HEK293 (cell line): Measurements from ENCODE around the gene DNAH3.

ENCODE experiments used
- CTCF ChIA-PET: fragments of 350-600 bp; formaldehyde crosslinking; extraction: SDS; loops from one replicate; lab custom pipeline; 2021; ENCODE audit warnings: antibody characterized with exemption; lab: Yijun Ruan, JAX
- POLR2A ChIA-PET: fragments of 300-600 bp; formaldehyde crosslinking; extraction: SDS; loops from one replicate; lab custom pipeline; 2020; ENCODE audit warnings: antibody characterized with exemption, inconsistent platforms; lab: Yijun Ruan, JAX
- H3K27ac ChIP-seq: fragments of 200-500 bp; sonication (Bioruptor generic); 2 replicates; pipeline ENCODE4 v1.5.1; 2014; ENCODE audit warnings: low read depth, low read length, control low read depth, inconsistent platforms; ENCODE audit errors: extremely low read depth
- H3K36me3 ChIP-seq, 2 experiments: fragments of 200-500 bp in 1 of 2; sonication (Bioruptor generic) in 1 of 2; 1 replicate in 1 of 2; 2 replicates in 1 of 2; pipeline ENCODE4 v1.5.1; 2014 to 2017; ENCODE audit warnings: inconsistent platforms in 2 of 2, low read length in 2 of 2; ENCODE audit not compliant: control insufficient read depth in 2 of 2, insufficient read depth in 1 of 2
- H3K4me1 ChIP-seq: fragments of 200-500 bp; sonication (Bioruptor generic); 2 replicates; pipeline ENCODE4 v1.5.1; 2014; ENCODE audit warnings: mild to moderate bottlenecking, low read length, inconsistent platforms; ENCODE audit not compliant: control insufficient read depth, insufficient read depth
- H3K4me3 ChIP-seq: 2 replicates; pipeline ENCODE4 v1.5.1; 2011; ENCODE audit warnings: low read depth, mild to moderate bottlenecking, control low read depth, low read length, moderate library complexity
- H3K9me3 ChIP-seq: fragments of 200-500 bp; sonication (Bioruptor generic); 2 replicates; pipeline ENCODE4 v1.5.1; 2014; ENCODE audit warnings: low read depth, low read length, inconsistent platforms; ENCODE audit not compliant: control insufficient read depth, insufficient read depth
- GFI1B ChIP-seq: fragments of 450-650 bp; formaldehyde crosslinking; IDR thresholded peaks from 2 replicates; pipeline ENCODE4 v1.5.1; 2016; ENCODE audit warnings: missing biosample characterization, missing genetic modification characterization
- RBAK ChIP-seq: fragments of 450-650 bp; formaldehyde crosslinking; IDR thresholded peaks from 2 replicates; pipeline ENCODE4 v1.5.1; 2016; ENCODE audit warnings: missing biosample characterization, missing genetic modification characterization
- REPIN1 ChIP-seq: fragments of 450-650 bp; formaldehyde crosslinking; IDR thresholded peaks from 2 replicates; pipeline ENCODE4 v1.5.1; 2017; ENCODE audit warnings: missing biosample characterization, missing genetic modification characterization, low read depth
- TCF7L2 ChIP-seq: IDR thresholded peaks from 2 replicates; pipeline ENCODE4 v1.6.1; 2011; ENCODE audit warnings: low read depth, mild to moderate bottlenecking, inconsistent platforms, low read length, moderate library complexity, borderline replicate concordance
- WT1 ChIP-seq: fragments of 450-650 bp; formaldehyde crosslinking; IDR thresholded peaks from 2 replicates; pipeline ENCODE4 v1.5.1; 2016; ENCODE audit warnings: missing biosample characterization, missing genetic modification characterization
- ZEB2 ChIP-seq: fragments of 450-650 bp; formaldehyde crosslinking; IDR thresholded peaks from 2 replicates; pipeline ENCODE4 v1.5.1; 2016; ENCODE audit warnings: missing biosample characterization, missing genetic modification characterization
- ZFP3 ChIP-seq: fragments of 450-650 bp; formaldehyde crosslinking; IDR thresholded peaks from 2 replicates; pipeline ENCODE4 v1.5.1; 2016; ENCODE audit warnings: low read depth, missing biosample characterization, missing genetic modification characterization
- ZNF140 ChIP-seq: fragments of 450-650 bp; formaldehyde crosslinking; IDR thresholded peaks from 2 replicates; pipeline ENCODE4 v1.5.1; 2016; ENCODE audit warnings: missing biosample characterization, missing genetic modification characterization
- ZNF16 ChIP-seq: fragments of 450-650 bp; formaldehyde crosslinking; IDR thresholded peaks from 2 replicates; pipeline ENCODE4 v1.5.1; 2016; ENCODE audit warnings: low read depth, missing biosample characterization, missing genetic modification characterization
- ZNF529 ChIP-seq: fragments of 450-650 bp; formaldehyde crosslinking; IDR thresholded peaks from 2 replicates; pipeline ENCODE4 v1.5.1; 2017; ENCODE audit warnings: missing genetic modification characterization, missing biosample characterization; ENCODE audit not compliant: insufficient replicate concordance
- ZNF544 ChIP-seq: fragments of 450-650 bp; formaldehyde crosslinking; IDR thresholded peaks from 2 replicates; pipeline ENCODE4 v1.5.0; 2017; ENCODE audit warnings: missing biosample characterization, missing genetic modification characterization
- ZNF654 ChIP-seq: fragments of 450-650 bp; formaldehyde crosslinking; IDR thresholded peaks from 2 replicates; pipeline ENCODE4 v1.5.1; 2016; ENCODE audit warnings: low read depth, missing biosample characterization, missing genetic modification characterization
- ZNF707 ChIP-seq: fragments of 450-650 bp; formaldehyde crosslinking; IDR thresholded peaks from 2 replicates; pipeline ENCODE4 v1.5.1; 2016; ENCODE audit warnings: missing biosample characterization, missing genetic modification characterization
- ZNF776 ChIP-seq: fragments of 450-650 bp; formaldehyde crosslinking; IDR thresholded peaks from 2 replicates; pipeline ENCODE4 v1.5.0; 2017; ENCODE audit warnings: missing biosample characterization, missing genetic modification characterization, borderline replicate concordance
- TF ChIP-seq, protein P1 (sequence below): fragments of 450-650 bp; IDR thresholded peaks from 2 replicates; pipeline ENCODE4 v1.5.1; 2018; ENCODE audit warnings: missing biosample characterization, missing genetic modification characterization
- TF ChIP-seq, protein P2 (sequence below): fragments of 450-650 bp; formaldehyde crosslinking; IDR thresholded peaks from 2 replicates; pipeline ENCODE4 v1.5.1; 2016; ENCODE audit warnings: missing biosample characterization, missing genetic modification characterization
- TF ChIP-seq, protein P3 (sequence below): fragments of 450-650 bp; formaldehyde crosslinking; IDR thresholded peaks from 2 replicates; pipeline ENCODE4 v1.5.1; 2016; ENCODE audit warnings: missing biosample characterization, missing genetic modification characterization

The DNAH3 gene

DNA sequence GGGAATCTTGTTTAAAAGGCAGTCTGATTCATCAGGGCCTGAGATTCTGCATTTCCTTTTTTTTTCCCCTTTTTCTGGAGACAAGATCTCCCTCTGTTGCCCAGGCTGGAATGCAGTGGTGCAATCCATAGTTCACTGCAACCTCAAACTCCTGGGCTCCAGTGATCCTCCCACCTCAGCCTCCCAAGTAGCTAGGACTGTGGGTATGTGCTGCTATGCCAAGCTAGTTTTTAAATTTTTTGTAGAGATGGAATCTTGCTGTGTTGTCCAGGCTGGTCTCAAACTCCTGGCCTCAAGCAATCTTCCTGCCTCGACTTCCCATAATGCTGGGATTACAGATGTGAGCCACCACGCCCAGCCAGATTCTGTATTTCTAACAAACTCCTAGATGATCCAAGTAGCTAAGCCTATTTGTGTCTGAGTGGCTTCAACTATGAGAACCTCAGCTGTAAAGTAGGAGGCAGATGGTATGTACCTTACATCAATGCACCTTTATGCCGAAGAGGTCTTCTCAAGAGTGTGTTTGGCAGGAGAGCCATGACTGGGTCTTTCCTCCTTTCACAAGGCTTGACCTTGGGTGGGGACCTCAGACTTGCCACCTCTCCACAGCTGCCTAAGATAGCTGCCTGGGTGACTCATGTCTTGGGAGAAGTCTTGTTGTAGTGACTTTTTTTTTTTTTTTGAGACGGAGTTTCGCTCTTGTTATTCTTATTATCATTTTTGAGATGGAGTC is 18.8 kb upstream of the DNAH3 start (continued):
- TF ChIP-seq, protein P1, sequence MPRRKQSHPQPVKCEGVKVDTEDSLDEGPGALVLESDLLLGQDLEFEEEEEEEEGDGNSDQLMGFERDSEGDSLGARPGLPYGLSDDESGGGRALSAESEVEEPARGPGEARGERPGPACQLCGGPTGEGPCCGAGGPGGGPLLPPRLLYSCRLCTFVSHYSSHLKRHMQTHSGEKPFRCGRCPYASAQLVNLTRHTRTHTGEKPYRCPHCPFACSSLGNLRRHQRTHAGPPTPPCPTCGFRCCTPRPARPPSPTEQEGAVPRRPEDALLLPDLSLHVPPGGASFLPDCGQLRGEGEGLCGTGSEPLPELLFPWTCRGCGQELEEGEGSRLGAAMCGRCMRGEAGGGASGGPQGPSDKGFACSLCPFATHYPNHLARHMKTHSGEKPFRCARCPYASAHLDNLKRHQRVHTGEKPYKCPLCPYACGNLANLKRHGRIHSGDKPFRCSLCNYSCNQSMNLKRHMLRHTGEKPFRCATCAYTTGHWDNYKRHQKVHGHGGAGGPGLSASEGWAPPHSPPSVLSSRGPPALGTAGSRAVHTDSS (tag by site-specific recombination), result no peak
- TF ChIP-seq ZNF140 (tag by site-specific recombination) (no peak), GFI1B (tag by site-specific recombination) (no peak), WT1 (tag by site-specific recombination) (no peak), ZNF529 (tag by site-specific recombination) (no peak), ZNF544 (tag by site-specific recombination) (no peak), ZNF776 (tag by site-specific recombination) (no peak), ZNF707 (no peak)

DNA sequence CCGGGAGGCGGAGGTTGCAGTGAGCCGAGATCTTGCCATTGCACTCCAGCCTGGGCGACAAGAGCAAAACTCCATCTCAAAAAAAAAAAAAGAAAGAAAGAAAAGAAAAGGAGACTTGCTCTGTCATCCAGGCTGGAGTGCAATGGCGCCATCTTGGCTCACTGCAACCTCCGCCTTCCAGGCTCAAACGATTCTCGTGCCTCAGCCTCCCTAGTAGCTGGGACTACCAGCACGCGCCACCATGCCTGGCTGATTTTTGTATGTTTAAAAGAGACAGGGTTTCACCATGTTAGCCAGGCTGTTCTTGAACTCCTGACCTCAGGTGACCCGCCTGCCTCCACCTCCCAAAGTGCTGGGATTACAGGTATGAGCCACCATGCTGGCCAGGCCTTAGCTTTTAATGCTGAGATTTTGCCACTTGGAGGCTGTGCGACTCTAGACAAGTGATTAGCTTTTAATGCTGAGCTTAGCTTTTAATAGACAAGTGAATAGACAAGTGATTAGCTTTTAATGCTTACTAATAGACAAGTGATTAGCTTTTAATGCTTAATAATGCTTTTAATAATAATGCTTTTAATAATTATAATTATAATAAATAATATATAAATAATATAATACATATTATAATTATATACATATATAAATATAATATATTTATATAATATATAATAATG is 17.4 kb upstream of the DNAH3 start:
- POLR2A ChIA-PET, result interaction anchor here (1.1 kb wide), 1 partner anchor 20 kb away, joined by 3 read pairs; no protein-coding TSS in a partner anchor
- no peak overlapping the region for H3K4me3 ChIP-seq
- H3K27ac ChIP-seq, result no peak overlapping the region
- TF ChIP-seq ZEB2, result no peak
- no peak for TF ChIP-seq TCF7L2
- no peak for TF ChIP-seq REPIN1 (tag by site-specific recombination)
- TF ChIP-seq ZNF654 (tag by site-specific recombination), result no peak
- TF ChIP-seq, protein P2, sequence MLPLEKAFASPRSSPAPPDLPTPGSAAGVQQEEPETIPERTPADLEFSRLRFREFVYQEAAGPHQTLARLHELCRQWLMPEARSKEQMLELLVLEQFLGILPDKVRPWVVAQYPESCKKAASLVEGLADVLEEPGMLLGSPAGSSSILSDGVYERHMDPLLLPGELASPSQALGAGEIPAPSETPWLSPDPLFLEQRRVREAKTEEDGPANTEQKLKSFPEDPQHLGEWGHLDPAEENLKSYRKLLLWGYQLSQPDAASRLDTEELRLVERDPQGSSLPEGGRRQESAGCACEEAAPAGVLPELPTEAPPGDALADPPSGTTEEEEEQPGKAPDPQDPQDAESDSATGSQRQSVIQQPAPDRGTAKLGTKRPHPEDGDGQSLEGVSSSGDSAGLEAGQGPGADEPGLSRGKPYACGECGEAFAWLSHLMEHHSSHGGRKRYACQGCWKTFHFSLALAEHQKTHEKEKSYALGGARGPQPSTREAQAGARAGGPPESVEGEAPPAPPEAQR (tag by site-specific recombination), result no peak
- no peak for TF ChIP-seq ZNF16
- TF ChIP-seq ZFP3 (tag by site-specific recombination), result no peak
- TF ChIP-seq RBAK (tag by site-specific recombination), result no peak
- TF ChIP-seq, protein P3, sequence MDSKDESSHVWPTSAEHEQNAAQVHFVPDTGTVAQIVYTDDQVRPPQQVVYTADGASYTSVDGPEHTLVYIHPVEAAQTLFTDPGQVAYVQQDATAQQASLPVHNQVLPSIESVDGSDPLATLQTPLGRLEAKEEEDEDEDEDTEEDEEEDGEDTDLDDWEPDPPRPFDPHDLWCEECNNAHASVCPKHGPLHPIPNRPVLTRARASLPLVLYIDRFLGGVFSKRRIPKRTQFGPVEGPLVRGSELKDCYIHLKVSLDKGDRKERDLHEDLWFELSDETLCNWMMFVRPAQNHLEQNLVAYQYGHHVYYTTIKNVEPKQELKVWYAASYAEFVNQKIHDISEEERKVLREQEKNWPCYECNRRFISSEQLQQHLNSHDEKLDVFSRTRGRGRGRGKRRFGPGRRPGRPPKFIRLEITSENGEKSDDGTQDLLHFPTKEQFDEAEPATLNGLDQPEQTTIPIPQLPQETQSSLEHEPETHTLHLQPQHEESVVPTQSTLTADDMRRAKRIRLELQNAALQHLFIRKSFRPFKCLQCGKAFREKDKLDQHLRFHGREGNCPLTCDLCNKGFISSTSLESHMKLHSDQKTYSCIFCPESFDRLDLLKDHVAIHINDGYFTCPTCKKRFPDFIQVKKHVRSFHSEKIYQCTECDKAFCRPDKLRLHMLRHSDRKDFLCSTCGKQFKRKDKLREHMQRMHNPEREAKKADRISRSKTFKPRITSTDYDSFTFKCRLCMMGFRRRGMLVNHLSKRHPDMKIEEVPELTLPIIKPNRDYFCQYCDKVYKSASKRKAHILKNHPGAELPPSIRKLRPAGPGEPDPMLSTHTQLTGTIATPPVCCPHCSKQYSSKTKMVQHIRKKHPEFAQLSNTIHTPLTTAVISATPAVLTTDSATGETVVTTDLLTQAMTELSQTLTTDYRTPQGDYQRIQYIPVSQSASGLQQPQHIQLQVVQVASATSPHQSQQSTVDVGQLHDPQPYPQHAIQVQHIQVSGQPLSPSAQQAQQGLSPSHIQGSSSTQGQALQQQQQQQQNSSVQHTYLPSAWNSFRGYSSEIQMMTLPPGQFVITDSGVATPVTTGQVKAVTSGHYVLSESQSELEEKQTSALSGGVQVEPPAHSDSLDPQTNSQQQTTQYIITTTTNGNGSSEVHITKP (tag by site-specific recombination), result no peak
- TF ChIP-seq, all 188 proteins: peak for 0
- CTCF ChIA-PET, result interaction anchor here (0.6 to 0.9 kb wide), 3 partner anchors 8 to 1151 kb away, joined by 3 to 4 read pairs (median 3); no protein-coding TSS in a partner anchor
- peaks cover 4 to 32% of the 10 kb centered on the region in 2 experiments; a peak in 2 of 3 replicates for H3K36me3 ChIP-seq
- H3K9me3 ChIP-seq, result no peaks in the 10 kb centered on the region
- H3K4me1 ChIP-seq, result no peaks in the 10 kb centered on the region
